HG03103 (cell line): Measurements from ENCODE around the gene USP37.

Experiments used
- ATAC-seq: cut with Tn5 transposase; IDR thresholded peaks from one replicate; pipeline ENCODE4 v1.9.1; 2021; ENCODE audit warnings: low read depth; ENCODE audit not compliant: unreplicated experiment

The USP37 gene

DNA sequence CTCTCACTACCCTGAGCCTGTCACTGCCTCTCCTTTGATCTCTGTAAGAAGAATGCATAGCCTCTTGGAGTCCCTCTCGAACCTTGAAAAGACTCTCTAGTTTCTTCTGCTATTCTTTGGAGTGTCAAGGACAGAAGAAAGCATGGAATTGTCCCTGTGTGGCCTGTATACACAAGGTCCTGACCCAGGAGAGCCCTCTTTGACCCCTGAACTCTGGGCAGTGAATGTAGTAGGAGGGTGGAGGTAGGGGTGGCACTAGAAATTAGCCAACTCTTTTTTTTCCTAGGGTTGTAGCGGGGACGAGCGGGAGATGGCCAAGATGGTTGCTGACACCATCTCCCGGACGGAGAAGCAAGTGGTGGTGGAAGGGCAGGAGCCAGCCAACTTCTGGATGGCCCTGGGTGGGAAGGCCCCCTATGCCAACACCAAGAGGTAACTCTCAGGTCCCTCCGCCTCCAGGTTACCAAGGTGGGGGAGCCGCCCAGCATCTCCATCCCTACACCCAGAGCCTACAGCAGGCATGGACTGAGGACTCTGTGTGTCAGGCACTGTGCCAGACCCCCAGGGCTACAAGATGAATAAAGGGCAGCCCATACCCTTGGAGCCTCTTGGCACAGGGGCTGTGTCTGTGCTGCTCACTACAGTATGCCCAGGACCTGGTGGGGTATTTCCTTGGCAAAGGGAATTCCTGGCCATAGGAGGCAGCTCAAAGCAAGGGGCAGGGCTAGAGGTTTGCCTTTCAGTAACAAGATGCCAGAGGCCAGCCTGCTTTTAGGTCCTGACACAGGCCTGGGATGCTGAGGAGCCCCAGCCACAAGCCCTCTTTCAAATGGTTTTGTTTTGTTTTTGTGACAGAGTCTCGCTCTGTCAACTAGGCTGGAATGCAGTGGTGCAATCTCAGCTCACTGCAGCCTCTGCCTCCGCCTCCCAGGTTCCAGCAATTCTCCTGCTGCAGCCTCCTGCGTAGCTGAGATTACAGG is 132.9 kb downstream of the USP37 start:
- ATAC-seq, result no peak

DNA sequence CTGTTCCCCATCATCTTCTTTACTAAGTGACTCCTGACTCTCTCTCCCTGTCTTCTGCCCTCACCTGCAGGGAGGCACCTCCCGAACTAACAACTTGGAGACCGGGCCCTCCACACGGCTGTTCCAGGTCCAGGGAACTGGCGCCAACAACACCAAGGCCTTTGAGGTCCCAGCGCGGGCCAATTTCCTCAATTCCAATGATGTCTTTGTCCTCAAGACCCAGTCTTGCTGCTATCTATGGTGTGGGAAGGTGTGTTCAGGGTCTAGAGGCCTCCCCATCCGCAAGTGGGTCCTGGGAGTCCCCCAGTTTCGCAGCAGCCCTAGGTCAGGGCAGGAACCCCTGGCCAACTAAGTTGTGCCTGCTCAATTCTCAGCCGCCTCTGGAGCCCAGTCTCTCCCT is 133.7 kb downstream of the USP37 start:
- ATAC-seq, result no peak

DNA sequence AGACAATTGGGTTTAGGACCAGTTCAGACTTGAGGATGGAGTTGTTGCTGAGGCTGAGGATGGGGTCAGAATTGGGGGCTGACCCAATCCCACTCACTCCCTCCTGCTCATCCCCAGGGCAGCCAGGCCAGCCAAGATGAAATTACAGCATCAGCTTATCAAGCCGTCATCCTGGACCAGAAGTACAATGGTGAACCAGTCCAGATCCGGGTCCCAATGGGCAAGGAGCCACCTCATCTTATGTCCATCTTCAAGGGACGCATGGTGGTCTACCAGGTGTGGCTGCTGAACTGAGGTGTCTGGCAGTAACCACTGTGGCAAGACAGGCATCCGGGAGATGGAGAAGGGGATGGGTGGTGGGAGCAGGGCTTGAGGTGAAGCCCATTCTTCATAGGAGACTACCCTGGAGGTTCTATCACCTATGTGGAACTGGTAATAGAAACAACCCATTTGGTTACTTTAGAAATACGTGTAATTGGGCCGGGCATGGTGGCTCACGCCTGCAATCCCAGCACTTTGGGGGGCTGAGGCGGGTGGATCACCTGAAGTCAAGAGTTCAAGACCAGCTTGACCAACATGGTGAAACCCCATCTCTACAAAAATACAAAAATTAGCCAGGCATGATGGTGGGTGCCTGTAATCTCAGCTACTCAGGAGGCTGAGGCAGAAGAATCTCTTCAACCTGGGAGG is 135.3 kb downstream of the USP37 start:
- no peak for ATAC-seq

DNA sequence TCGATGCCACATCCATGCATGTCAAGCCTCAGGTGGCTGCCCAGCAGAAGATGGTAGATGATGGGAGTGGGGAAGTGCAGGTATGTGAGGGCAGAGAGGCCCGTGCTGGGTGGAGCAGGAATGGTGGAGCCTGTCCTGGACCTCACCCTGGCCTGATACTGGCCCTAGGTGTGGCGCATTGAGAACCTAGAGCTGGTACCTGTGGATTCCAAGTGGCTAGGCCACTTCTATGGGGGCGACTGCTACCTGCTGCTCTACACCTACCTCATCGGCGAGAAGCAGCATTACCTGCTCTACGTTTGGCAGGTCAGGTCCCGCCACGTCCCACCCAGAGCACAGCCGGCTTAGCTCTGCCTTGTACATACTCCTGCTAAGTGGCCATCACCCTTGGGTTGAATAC is 136.3 kb downstream of the USP37 start:
- no peak for ATAC-seq

DNA sequence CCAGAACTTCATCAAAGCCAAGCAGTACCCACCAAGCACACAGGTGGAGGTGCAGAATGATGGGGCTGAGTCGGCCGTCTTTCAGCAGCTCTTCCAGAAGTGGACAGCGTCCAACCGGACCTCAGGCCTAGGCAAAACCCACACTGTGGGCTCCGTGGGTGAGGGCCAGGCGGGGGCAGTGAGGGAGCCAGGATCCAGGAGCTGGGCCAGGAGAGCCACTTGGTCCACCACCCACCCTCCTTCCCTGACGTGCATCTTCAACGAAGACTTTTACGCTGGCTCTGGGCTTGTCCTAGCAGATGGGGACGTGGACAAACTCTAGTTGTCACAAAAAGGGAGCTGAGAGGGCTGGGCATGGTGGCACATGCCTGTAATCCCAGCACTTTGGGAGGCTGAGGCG is 137.4 kb downstream of the USP37 start:
- ATAC-seq, result no peak

DNA sequence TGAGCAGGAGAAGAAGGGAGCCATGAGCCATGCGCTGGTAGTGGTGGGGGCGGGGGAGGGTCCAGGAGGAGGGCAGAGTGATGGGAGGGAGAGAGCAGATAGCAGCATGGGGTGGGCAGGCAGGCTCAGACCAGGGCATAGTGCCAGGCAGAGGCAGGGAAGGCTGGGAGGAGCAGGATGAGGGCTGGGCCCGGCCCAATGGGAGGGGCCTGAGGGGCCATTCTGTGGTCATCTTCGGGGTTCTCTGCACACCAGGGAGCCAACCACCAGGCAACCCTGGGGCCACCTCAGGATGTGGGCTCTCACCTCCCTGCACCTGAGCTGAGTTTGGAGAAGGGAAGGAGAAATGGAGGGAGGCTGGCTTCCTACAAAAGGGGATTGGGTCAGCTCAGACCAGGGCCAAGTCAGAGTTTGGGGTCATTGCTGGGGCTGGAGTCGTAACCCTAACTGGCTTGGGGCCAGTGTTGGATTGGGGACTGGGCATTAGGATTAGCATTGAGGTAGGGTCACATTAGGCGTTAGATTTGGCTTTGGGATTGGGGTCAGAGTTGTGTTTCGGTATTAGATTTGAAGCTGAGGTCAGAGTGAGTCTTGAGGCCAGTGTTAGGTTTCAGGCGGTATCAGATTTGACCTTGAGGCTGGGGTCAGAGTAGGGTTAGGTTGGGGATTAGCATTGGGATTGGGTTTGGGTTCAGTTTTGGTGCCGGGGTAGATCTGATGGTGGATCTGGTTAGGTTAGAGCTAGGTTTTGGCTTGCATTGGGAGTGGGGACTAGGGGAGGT is 138.0 kb downstream of the USP37 start:
- no peak for ATAC-seq

DNA sequence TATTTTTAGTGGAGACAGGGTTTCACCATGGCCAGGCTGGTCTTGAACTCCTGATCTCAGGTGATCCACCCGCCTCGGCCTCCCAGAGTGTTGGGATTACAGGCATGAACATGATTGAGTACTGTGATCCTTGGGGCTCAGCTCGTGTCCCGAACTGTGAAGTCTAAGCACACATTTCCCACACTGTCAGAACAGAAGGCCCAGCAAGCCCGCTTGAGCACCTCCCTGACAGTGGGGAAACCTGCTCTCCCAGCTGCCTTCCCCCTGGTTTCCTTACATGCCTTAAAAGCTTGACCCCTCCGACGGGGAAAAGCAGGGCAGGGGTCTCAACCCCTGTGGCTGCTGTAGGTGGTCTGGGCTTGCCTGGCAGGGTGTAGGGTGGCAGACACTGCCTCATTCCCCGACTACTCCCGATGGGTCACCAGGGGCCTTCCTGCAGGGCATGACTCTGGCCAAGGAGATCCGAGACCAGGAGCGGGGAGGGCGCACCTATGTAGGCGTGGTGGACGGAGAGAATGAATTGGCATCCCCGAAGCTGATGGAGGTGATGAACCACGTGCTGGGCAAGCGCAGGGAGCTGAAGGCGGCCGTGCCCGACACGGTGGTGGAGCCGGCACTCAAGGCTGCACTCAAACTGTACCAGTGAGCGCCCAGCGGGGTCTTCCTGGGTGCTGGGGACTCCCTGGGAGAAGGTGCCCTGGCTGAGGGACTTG is 139.1 kb downstream of the USP37 start:
- no peak for ATAC-seq

DNA sequence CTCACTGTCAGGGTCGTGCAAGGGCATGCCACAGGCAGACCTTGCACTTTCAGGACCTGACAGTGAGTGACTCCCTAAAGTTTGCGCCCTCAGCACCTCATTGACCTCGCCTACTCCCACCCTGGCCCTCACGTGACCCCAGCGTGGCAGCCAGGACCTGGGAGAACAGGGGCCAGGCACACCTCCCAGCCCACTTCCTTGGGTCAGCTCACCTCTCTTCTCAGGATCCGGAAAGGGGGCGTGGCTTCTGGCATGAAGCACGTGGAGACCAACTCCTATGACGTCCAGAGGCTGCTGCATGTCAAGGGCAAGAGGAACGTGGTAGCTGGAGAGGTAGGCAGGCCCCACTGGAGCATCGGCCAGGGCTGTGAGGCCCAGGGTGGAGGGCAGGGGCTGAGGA is 140.4 kb downstream of the USP37 start:
- ATAC-seq, result no peak

DNA sequence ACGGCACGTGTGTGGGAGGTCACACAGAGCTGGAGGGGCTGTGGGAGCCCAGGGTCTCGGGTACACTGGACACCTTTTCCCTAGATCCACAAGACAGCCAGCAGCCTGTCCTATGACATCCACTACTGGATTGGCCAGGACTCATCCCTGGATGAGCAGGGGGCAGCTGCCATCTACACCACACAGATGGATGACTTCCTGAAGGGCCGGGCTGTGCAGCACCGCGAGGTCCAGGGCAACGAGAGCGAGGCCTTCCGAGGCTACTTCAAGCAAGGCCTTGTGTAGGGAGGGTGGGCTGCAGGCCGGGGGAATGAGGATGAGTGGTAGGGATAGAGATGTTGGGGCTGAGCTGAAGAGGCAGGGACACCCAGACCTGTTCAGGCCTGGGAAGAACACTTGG is 142.6 kb downstream of the USP37 start:
- no peak for ATAC-seq

DNA sequence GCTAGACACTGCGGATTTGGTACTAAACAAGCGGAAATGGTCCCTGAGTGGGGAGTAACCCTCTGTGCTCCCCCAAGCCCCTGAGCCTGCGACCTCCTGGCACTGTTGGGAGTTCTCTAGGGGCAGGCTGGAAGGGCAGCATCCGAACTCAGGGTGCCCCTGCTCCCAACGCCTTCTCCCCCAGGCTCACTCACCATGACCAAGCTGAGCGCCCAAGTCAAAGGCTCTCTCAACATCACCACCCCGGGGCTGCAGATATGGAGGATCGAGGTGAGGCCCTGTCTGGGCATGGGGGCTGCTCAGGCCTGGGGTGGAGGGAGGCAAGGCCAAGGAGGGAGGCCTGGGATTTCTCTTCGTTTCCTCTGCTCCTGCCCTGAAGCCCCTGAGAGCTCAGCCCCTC is 144.6 kb downstream of the USP37 start:
- no peak for ATAC-seq

DNA sequence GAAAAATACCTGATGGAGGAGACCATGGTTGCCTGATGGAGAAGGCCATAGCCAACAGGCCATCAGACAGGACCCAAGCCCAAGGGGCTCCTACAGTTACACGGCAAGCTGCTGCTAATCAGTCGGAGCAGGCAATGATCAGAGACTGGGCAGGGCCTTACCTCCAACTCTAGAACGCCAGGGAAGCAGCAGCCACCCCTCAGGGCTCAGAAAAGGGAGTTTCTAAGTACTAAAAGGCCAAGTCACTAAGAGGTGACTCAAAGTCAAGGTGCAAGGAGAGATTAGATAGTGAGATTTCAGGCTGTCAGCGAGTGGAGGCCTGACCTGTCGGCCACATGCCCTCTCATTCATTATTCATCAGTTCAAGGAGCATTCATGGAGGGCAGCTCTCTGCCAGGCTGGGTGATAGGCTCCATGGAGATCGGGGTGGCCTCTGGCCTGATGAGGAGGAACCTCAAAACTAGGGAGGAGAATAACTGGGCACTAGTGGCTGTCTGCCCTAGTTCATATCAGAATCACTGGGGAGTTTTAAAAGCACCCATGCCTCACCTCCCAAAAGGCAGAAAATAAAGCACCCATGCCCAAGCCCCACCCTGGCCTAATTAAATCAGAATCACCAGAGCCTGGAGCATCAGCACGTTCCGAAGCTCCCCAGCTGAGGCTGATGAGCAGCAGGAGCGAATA is 145.6 kb downstream of the USP37 start:
- ATAC-seq, result no peak

DNA sequence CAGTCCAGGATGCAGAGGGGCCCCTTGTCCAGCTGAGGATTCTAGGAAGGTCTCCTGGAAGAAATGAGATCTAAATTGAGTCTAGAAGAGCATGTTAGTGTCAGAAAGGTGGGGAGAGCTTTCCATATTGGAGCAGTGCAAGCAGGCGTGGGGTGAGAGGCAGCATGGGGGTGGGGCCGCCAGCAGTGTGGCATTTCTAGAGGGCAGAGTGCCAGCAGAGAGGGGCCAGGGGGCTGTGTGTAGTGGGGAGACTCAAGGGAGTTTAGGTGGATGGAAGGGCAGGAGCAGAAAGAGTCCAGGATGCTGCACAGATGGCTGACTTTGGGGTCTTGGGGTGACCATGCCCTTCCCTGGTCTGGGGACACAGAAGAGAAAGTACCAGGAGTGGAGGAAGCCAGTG is 147.1 kb downstream of the USP37 start:
- no peak for ATAC-seq

DNA sequence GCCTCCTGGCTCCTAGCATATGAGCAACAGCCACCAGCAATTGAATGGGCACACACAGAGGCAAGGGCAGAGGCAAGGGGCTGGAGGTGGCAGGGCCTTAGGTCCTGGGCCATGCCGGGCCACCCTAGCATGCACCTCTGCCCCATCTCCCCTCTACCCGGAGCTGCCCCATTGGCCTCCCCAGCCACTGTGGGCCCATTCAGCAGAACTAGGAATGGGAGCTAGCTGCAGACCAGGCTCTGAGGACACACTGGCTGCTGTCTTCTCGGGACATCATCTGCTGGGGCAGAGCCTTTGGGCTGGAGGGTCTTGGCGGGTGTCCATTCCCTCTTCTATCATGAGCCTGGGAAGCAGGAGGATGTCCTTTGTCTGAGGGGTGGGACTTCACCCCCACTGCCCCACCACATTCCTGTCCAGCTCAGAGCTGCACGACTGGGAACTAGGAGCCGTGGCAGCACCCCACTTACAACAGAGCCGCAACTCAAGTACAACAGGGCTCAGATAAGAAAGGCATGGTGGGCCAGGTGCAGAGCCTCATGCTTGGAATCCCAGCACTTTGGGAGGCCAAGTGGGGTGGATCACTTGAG is 148.4 kb downstream of the USP37 start:
- no peak for ATAC-seq

DNA sequence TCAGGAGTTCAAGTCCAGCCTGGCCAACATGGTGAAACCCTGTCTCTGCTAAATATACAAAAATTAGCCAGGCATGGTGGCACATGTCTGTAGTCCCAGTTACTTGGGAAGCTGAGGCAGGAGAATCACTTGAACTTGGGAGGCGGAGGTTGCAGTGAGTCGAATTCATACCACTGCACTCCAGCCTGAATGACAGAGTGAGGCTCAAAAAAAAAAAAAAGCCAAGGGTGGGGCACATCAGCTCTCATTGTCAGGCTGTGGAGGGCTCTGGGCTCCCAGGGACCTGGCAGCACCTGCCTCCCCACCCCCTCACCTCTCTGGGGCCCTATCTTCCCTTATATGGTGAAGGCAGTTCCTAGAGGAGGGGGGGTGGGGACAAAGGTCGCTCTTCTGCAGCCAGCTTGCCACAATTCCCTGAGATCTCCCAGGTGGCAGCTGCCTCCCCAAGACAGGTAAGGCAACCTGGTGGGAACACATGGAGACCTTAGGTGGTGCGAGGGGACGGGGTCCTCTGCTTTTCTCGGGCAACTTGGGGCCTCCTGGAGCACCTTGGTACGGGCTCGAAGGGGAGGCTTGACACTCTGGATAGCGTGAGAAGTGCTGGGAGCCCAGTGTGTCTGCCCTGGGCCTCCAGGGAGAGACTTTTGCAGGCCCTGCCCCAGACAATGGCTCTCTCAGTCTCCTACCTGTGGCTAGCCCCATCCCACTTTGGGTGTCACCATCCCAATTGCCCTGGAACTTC is 149.3 kb downstream of the USP37 start, which contains the start of gene VIL1:
Gene VIL1 (plus strand): TSS at position 407 of the 742 bp plus-strand sequence. CDS start 4,656 bp downstream, outside the sequence.
- ATAC-seq, result no peak

DNA sequence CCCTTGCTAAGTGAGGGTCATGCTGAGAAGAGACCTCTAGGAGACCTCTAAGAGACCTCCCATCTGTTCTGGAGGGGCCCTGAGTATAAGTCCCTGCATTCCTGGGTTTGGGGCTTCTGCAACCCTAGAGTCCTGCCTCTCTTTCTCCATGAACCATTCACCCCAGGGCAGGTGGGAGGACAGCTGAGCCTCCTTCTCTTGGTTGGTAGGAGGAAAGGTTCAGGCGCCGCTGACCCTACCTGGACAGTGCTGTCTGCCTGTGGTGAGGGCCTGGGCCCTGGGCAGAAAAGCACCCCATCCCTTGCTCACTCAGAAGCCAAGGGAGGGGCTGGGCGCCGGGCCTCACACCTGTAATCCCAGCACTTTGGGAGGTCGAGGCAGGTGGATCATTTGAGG is 149.8 kb downstream of the USP37 start:
- ATAC-seq, result no peak

DNA sequence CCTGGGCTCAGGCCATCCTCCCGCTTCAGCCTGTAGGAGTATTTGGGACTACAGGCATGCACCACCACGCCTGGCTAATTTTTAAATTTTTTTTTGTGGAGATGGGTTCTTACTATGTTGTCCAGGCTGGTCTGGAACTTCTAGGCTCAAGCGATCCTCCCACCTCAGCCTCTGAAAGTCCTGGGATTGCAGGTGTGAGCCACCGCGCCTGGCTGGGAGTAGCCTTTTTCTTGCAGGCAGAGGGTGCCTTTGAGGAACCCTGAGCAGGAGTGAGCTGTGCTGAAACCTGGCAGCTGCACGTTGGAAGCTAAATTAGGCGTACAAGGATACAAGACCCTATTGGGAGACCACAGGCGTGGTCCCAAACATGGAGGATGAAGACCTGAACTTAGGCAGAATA is 160.4 kb downstream of the USP37 start:
- no peak for ATAC-seq

DNA sequence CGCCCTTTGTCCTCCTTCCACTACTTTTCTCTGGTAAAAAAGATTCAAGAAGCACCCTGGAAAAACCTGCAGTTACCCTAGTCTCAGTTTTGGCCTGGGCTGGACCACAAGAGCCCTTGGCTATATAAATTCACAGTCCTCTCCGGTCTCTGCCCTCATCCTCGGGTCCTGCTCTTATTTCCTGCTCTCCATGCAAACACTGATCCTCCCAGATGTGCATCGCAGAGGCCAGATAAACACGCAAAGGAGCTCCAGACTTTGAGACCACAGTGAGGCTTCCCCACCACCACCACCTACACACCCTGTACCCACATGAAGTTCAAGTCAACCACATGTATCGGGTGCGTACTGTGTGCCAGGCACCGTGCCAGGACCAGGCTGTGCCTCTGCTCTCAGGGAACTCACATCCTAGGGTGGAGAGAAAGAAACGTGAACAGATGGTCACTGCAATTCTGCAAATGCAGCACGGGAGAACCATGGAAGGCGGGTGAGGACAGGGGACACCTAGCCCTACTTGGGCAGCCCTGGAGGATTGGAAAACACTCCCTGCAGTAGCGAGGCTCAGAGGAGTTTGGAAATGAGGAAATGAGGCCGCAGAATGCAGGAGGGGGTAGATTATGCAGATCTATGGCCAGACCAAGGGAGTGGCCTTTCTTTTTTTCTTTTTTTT is 161.1 kb downstream of the USP37 start:
- ATAC-seq, result peak; percentile 1
